ENCODE results near the gene OLFML2B. TPM values are rescaled to one million over a fixed set of nuclear protein-coding genes. Genes with fewer than 3 reads are reported as not detected.
A peak's percentile ranks its signal among the peaks of the same experiment; 100 is the strongest.

The OLFML2B gene
- total and polyA plus RNA-seq, 2 of the 4 experiments (the other 2 are of a cell fraction), result 0.36 to 0.74 TPM

GRCh38 chr1:162056579-162056978 is 32.9 kb upstream of the OLFML2B start:
- Histone ChIP-seq H4K8ac (ENCODE audit: low read depth in 2 of 2, low read length in 2 of 2) (no peak overlapping the region), H2AFZ (replicated peaks; ENCODE audit: low read length, poor library complexity) (no peak overlapping the region), H2BK15ac (ENCODE audit: low read depth, low read length) (no peak overlapping the region), H2AK5ac (ENCODE audit: low read depth, low read length) (no peak overlapping the region), H2BK5ac (ENCODE audit: low read depth, low read length, poor library complexity, severe bottlenecking) (no peak overlapping the region), H3K56ac (ENCODE audit: extremely low read depth, insufficient read depth, low read length) (no peak overlapping the region), H2BK20ac (ENCODE audit: low read depth, low read length) (no peak overlapping the region), H2BK120ac (ENCODE audit: low read depth, low read length) (no peak overlapping the region), H3K27ac (ENCODE audit: insufficient read depth, low read length) (no peak overlapping the region), H4K91ac (ENCODE audit: insufficient read depth, low read depth, low read length) (no peak overlapping the region), H3K14ac (replicated peaks; ENCODE audit: low read depth, low read length) (no peak overlapping the region), H3K9ac (ENCODE audit: low read depth, low read length) (no peak overlapping the region), H3K18ac (ENCODE audit: low read depth, low read length) (no peak overlapping the region), H3K27me3 (ENCODE audit: control insufficient read depth, insufficient read depth, low read length) (peaks cover 9% of the 10 kb centered on the region), H3K4me3 (ENCODE audit: insufficient read depth, low read depth, low read length) (no peak overlapping the region), H2AK9ac (replicated peaks; ENCODE audit: low read depth, low read length, poor library complexity) (no peak overlapping the region), H3K36me3 (ENCODE audit: control insufficient read depth, insufficient read depth, low read length) (no peaks in the 10 kb centered on the region), H3K79me1 (ENCODE audit: low read depth in 1 of 2, low read length in 2 of 2) (no peaks in the 10 kb centered on the region), H3K4me2 (ENCODE audit: low read depth, low read length) (no peak overlapping the region), H3K9me3 (ENCODE audit: control insufficient read depth, insufficient read depth, low read length) (no peaks in the 10 kb centered on the region), H3K23ac (ENCODE audit: low read depth, low read length) (no peak overlapping the region), H4K5ac (ENCODE audit: low read depth, low read length) (no peak overlapping the region), H3K9me1 (ENCODE audit: insufficient read depth, low read length) (peaks cover 3% of the 10 kb centered on the region; the same call in 1 of the 2 replicates), H4K20me1 (ENCODE audit: insufficient read depth, low read length) (no peaks in the 10 kb centered on the region), H3K4me1 (ENCODE audit: control insufficient read depth, insufficient read depth, low read length) (peaks cover 3% of the 10 kb centered on the region; the same call in 1 of the 2 replicates), H3K4ac (ENCODE audit: low read depth, low read length) (no peak overlapping the region)
- ATAC-seq (ENCODE audit: low read depth) (no peak), DNase-seq (no peak)
- dilution Hi-C loops (cut with HindIII; ENCODE audit: low sequenced_read_pairs, unreplicated experiment) (no loop called here), intact Hi-C loops (cut with micrococcal nuclease) (loop anchor here (1.0 to 10.0 kb wide), 6 partner anchors 220 to 748 kb away; partner anchors contain the start of gene UAP1), in situ Hi-C loops (cut with MboI; ENCODE audit: low sequenced_read_pairs) (loop anchor here (5.0 kb wide), 3 partner anchors 221 to 441 kb away; partner anchors contain the start of gene UHMK1)
- BruUV-seq (replicated peaks), result no TSS peak
- ChIA-PET CTCF (interaction anchor here (0.7 to 1.9 kb wide), 22 partner anchors 8 to 348 kb away, joined by 3 to 18 read pairs (median 4); partner anchors contain the start of gene NOS1AP), POLR2A (ENCODE audit: unreplicated experiment) (no interaction called here)
- WGBS, 2 experiments (ENCODE audit: extremely low coverage in 2 of 2, insufficient read length in 1 of 2), result 100% methylated on average over 1 of the region's 3 CpGs; no CpG with 5 or more reads in 1 of the 2 experiments
- TF ChIP-seq FOS (IDR thresholded peaks at IDR 0.05; ENCODE audit: low read depth, low read length), result no peak
- TF ChIP-seq CEBPB (IDR thresholded peaks at IDR 0.05; ENCODE audit: low read depth, low read length), result peak; percentile 46; the same call in 1 of the 2 replicates
- TF ChIP-seq NFE2L2 (IDR thresholded peaks at IDR 0.05; ENCODE audit: low read depth, low read length), result no peak

All from IMR-90 (cell line).